HG03108 (cell line): ENCODE measurements around the gene CCDC71.

ENCODE experiments used
- ATAC-seq: cut with Tn5 transposase; IDR thresholded peaks from one replicate; pipeline ENCODE4 v1.9.1; 2021; ENCODE audit warnings: moderate library complexity; ENCODE audit not compliant: unreplicated experiment

The CCDC71 gene

DNA sequence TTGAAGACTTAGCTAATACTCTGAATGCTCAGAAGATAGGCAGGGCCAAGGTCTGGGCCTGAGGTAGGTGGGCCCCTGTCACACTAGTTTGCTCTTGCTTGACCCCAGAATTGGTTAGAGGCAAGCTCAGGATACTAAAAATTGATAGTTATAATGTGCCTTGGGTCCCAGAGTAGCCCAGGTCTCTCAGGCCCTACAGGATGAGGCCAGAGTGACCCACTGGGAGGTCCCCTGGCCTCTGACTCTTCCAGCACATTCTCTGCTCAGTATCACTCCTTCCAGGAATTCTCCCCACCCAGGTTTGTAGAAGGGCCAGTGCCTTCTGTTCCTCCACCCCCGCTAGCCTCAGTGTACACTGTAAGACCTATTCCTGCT is 4.6 kb upstream of the CCDC71 start:
- no peak for ATAC-seq

DNA sequence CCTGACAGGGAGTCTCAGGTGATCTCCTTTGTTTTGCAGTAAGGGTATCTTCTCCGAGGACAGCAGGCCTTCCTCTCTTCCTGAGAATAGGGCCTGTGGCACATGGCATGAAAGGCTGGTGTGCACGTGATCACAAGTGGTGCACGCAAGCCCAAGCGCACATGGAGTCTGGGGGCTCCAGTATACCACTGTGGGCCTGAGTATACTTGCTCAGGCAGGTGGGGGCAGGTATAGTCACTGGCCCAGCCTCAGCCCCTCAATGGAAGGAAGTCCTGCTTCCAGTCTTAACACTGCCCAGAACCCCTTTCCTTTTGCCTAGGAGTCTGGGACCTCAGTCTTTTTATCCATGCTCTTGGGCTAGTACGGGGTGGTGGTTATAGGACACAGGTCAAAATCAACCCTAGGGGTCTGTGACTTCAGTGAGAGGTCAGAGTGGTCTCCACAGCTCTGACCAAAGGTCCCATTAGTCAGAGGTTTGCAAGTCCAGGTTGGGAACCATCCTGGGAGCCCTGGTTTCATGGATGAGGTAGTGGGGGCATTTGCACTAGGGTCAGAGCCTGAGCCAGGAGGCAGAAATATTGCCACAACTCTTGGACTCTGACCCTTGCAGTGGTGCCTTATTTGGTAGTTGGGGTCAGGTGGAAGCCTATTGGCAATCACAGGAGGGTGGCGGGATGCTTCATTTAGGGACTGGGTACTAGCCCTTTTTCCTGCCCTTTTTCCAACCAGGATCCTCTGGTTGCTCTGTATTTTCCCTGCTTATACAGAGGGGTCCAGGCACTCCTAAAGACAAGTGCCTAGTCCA is 823 bp upstream of the CCDC71 start:
- no peak for ATAC-seq

DNA sequence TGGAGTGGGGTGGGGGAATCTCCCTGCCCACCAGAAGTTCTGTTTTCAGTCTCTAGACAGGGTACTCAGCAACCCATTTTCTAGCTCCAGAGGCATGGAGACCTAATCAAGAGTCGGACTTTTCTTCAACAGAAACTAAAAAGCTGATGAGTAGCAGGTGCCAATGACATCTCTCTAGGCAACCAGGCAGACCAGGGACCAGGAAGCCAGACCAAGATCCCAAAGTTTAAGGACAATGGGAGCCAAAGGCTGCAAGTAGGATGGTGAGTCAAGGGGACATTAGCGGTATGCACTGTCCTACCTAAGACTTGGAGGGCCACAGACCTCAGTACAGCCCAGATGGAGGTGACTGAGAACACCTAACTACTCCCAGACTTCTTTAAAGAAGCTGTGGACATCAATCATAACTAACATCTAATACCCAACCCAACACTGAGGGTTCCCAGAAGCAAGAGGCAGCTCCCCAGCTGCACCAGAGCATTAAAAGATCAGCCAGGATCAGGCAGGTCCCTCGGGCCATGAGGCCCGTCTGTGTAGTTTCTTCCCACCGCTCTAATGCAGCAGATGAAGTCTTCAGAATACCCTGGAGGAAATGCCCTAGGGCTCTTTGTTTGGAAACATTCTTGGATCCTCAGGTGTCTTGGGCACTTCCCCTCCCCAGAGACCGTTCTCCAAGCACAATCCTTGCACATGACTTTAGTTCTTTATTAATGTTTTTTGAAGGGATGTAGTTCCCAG is 979 bp downstream of the CCDC71 start:
- no peak for ATAC-seq

DNA sequence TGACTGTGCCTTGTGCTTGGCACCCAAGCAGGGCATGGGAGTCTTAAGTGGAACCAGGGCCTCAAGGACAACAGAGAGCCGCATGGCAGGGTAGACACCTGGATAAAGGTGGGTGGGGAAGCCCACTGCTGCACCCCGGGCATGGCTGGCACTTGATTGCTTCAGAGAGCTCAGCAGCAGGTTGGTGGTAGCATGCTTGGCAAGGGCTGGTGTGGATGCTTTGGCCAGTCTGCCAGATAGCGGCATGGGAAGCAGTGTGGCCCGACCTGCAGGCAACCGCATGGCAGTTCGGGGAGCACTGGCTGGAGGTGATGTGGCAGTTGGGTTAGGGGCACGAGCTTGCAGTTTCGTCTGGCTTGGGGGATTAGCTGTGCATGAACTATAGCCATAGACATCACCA is 2.5 kb downstream of the CCDC71 start:
- ATAC-seq = no peak

DNA sequence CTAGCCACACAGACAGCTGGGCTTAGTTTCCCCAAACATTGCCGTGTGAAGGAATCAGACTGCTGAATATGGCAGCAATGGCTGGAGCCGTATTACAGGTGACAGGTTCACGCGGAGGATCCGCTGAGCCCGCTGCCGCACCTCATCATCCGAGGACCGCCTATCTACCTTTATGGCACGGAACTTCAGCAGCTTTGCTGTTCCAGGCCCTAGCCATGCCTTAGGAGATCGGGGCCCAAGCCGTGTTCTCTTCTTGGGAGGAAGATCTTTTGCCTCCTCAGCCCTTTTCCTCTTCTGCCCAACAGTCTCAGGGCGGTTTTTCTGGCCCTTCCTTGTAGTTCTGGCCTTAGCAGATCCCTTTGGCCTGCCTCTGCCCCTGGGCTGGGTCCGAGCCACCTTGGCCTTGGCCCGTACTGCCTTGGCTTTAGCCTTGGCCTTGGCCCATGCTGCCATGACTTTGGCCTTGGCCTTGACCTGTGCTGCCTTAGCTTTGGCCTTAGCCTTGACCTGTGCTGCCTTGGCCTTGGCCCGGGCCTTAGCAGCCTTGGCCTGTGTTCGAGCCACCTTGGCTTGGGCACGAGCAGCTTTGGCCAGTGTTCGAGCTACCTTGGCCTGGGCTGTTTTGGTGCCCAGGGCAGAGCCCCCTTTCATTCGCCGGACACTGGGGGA is 3.2 kb downstream of the CCDC71 start:
- ATAC-seq = no peak

DNA sequence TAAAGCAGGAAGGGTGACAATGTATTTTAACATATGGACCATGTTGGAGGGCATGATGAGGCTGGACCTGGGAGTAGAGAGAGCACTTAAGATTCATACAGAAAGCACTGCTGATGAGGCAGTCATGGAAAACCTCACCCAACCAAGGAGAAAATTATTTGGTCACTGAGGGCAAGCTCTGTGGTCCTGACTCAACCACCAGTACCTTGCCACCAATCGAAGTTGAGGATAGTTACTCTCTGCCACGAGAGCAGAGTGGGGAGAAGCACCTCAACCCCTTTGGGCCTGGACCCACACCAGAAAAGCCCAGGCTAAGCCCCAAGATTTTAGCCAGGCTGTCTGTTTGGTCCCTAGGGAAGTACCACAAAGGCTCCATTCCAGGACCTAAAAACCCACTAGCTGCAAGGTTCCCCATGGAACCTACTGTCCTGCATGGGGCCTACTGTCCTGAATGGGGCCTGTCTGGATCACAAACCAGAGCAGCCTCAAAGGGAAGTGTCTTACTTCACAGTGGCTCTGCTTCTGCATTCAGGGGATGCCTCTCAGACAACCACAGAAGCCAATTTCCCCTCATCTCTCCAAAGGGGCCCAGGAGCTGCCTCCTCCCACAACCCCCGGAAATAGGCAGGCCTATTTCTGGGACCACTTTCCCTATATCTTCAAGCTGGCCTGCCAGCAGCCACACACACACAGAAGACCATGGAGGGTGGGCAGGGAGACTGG is 4.2 kb downstream of the CCDC71 start:
- no peak for ATAC-seq

DNA sequence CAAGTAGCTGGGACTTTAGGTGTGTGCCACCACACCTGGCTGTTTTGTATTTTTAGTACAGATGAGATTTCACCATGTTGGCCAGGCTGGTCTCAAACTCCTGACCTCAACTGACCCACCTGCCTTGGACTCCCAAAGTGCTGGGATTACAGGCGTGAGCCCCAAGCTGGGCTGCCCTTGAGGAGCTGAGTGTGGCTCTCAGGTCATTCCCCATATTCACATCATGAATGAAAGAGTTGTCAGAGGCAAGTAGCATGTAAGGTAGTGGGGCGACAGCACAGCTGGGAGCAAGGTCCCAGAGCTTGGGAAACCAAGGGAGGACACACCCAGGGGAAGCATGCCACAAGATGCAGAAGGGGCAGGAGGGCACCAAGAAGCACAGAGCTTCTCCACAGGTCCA is 4.9 kb downstream of the CCDC71 start:
- ATAC-seq = no peak

DNA sequence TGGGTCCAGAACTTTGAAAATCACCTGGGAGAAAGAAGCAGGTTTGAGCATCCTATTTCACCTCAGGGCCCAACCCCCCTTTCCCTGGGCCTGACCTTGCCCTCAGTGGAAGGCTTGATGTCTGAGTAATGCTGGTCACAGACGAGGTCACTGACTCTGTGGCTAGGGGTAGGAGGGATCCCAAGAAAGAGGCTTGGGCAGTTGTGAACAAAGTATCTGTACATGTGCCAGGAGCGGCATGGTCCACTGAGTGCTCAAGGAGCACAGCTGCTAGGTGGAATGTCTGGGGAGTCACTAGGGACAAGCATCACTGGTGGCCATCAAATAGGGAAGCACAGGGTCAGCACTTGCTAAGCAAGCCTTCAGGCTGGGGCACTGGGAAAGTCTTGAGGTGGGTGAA is 7.3 kb downstream of the CCDC71 start:
- no peak for ATAC-seq

DNA sequence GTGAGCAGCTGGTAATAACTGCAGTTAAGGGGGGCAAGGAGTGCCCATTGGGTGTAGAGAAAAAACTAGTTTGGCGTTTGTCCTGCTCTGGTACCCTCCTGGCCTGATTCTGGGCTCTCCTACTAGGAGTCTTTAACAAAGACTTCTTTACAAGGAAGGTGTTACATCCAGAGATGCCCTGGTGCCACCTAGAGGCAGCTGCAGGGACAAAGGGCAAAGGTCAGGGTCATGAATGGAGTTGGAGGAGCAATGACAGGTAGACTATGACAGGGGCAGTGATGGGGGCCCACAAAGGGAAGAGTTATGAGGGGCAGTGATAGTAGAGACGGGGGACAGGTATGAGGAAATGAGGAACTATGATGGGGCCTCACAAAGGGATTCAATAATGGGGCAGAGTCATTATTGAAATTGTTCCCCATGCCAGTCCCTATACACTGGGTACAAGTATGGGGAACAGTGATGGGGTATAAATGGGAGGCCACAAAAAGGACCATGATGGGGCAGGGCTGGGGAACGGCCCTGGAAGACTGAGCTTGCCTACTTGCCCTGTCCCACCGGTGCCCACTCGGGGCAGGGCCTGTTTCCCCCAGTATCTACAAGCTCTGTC is 7.9 kb downstream of the CCDC71 start:
- no peak for ATAC-seq

DNA sequence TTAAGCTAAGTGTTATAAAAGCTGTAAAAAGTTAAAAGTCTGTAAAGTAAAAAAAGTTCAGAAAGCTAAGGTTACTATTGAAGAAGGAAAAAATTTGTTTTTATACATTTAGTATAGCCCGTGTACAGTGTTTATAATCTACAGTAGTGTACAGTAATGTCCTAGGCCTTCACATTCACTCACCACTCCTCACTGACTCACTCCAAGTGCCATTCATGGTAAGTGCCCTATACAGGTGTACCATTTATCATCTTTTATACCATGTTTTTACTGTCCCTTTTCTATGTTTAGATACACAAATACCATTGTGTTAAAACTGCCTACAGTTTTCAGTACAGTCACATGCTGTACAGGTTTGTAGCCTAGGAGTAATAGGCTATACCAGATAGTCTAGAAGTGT is 8.8 kb downstream of the CCDC71 start:
- no peak for ATAC-seq

DNA sequence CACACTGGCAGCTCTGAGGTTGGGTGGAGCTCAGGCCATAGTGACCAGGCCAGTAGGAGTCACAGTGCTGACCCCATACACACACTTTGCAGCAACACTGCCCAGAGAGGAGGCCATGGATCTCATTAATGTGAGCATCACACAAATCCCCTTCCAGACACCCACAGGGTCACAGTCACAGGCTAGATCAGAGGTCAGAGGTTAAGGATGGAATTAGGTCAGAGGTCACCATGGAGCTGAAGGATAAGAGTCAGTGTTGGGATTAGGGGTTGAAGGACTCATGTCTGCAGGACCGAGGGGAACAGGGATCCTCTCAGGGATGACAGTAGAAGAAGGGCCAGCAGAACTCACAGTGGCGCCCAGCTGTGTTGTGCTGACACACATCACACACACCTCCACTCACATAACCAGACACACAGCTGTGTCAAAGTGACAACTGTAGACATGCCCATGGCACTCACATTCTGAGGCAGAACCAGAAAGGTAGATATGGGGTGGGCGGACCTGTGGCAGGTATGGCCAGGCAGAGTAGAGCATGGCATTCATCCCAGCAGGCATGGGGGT is 12.7 kb downstream of the CCDC71 start:
- ATAC-seq = no peak

DNA sequence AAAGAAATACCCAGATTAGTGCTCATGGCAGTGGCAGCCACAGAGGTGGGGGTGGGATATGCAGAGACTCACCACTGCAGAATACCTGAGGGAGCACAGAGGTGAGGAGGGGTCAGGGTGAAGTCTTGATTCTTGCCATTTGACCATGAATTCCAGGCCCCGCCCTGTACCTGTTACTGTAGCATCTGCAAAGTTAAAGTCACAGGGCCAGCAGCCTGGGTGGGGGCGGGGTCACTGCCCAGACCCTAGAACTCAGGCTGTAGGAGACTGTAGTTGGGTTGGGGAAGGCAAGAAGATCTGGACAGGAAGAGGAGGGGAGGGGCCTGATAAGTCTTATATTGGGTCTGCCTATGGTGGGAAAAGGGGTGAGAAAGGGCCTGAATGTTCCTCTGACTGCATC is 14.5 kb downstream of the CCDC71 start:
- ATAC-seq = no peak

DNA sequence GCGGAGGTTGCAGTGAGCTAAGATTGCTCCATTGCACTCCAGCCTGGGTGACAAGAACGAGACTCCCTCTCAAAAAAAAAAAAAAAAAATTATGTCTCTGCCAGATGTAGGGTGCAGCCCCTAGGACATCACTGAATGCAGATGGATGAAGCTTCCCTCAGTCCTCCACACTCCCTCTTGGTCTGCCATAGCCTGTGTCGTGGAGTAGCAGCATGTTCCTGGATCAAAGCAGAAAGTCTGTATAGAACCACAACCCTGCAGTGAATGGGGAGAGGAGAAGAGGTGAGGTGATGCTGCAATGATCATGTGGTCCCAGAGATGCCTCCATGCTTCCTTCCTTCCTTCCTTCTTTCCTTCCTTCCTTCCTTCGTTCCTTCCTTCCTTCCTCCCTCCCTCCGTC is 18.0 kb downstream of the CCDC71 start:
- no peak for ATAC-seq

DNA sequence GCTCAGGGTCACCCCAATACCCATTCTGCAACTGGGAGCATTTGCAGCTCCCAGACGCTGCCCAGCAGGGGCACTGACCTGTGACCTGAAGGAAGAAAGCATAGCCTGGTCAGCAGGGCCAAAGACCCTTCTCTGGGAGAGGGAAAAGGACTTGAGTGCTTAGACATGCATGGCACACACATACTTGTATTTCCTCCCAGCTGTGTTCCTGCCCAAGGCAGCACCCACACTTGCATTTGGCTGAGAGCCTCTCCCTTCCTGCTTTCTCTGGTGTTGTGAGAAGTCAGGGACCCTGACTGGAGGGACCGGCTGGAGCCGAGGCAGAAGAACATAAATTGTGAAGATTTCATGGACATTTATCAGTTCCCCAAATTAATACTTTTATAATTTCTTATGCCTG is 26.1 kb downstream of the CCDC71 start:
- no peak for ATAC-seq

DNA sequence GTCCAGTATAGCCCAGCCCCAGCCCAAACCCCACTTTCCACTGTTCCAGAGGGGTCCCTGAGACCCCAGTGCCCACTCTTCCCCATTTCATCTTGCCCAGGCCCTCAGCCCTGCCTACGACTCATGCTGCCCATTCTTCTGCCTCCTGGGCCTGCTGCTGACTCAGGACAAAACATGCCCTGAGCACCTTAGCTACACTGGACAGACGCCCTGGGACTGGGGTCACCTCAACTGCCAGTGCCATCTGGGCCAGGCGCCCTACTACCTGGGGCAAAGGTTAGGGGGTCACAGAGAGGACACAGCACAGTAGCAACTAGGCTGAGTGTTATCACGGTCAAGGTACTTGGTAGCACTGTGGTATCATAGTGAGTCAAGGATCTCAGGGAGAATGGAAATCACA is 30.6 kb downstream of the CCDC71 start:
- ATAC-seq = no peak

DNA sequence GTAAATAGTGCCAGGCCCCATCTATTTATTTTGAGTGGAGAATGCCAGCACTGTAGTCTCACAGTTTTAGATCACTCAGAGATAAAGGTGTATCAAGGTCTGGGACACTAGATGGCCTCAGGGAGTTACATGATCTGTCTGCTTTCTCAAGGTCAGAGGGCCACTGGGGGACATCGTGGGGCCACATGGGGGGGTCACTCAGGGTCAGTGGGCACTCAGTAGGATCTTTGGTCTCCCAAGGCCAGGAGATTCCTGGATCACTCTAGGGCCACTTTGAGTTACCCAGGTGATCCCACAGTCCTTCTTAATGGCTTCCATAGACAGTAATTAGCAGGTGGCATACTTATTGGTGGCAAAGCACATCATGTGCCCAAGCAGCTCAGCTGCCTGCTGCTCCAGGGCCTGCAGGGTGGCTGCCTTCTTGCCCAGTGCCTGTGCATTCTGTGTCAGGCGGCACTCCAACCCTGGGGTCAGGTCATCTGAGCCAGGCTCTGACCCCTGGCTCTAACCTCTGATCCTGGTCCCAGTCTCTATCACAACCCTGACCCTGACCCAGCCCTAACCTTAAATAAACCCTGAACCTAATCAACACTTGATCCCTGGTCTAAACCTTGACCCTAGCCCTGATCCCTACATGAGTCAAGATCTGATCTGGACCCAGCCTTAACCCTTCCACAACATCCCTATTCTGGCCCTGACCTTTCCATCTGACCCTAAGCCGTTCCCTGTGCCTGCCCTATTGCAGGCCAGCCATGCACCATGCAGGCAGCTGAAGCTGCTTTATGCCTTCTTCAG is 31.5 kb downstream of the CCDC71 start:
- no peak for ATAC-seq

DNA sequence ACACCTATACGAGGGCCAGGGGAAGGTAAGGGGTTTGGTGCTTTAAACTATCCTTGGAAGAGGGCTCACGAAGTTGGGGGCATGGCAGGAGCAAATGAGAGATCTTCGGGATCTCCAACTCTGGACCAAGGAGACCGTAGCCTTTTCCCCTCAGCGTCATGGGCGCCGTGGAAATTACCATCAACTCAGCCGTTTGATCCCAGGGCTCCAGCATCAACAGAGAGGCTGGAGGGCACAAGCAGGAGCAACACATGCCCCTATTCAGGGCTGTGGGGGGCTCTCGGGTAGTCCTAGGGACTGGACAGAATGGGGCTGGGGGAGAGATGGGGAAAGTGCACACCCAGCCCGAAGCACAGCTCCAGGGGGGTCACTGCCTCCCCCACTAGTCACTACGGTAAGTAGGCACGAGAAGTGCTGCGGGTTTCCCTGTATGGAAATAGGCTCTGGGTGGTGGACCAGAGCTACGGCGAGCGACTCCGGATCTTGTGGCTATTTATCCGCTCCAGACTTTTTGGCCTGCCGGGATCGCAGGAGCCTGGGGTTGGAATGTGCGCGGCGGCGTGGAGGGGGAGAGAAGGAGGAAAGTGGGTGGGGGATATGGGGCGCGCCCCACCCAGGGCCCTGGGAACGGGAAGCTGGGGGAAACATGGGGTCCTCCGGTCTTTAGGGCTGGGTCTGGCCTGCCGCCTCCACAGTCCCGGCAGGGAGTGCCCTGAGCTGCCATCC is 32.7 kb downstream of the CCDC71 start:
- no peak for ATAC-seq

DNA sequence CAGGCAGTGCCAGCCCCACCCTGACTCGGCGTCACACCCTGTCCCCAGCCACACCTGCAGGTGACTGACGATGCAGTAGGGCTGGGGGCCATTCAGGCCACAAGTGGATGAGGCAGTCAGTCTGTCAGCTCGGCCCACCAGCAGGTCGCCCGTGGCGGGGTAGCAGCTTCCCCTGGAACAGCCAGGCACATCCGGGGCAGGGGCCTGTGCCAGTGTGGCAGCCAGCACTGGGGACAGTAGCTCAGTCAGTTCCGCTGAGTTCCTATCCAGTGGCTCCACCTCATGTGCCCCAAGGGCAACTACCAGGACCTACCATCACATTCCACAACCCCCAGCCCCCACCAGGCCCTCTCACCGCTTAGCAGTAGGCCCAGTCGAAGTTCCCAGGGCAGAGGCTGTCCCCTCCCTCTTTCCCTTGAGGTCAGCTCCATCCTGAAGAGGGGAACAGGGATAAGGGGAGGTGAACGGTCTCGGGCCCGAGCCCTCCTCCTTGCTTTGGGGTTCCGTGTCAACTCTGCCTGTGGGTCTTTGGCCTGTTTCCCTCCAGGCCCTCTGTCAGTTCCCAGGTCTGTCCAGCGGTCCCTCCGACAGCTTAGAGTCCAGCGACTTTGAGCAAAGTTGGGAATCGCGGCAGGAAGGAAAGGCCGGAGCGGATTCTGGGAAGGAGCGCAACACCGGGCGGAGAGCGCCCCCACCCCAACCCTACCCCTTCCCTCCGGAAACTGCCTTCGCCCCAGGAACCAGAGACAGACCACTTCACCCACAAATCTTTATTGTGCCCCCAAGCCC is 33.5 kb downstream of the CCDC71 start, which contains the start of gene LAMB2:
Gene LAMB2, minus strand, starts transcription at position 614 of the 789 bp plus-strand sequence. Its CDS starts 183 bp downstream, at position 431.
- ATAC-seq = no peak
